ENCODE data around the gene ADIG. TPM values are rescaled to one million over a fixed set of nuclear protein-coding genes. Genes with fewer than 3 reads are reported as not detected.

The ADIG gene
- total and polyA plus RNA-seq, 2 of the 8 experiments (the other 6 are each of a cell fraction or from before 2014, with no cell fraction given) = not detected

- Histone ChIP-seq H3K4me2 (ENCODE audit: insufficient read depth in 1 of 2, low read depth in 2 of 2, low read length in 2 of 2) (no peak overlapping the region), H2AFZ (ENCODE audit: low read length) (no peak overlapping the region), H3K9ac (replicated peaks in 1 of 4; ENCODE audit: extremely low read depth in 1 of 4, low read depth in 3 of 4, low read length in 3 of 4) (no peak overlapping the region), H2BK120ac (replicated peaks; ENCODE audit: low read depth, low read length) (no peak overlapping the region), H4K8ac (ENCODE audit: extremely low read depth, insufficient read depth, low read length) (peak overlapping the region; percentile 41; the same call in 1 of the 2 replicates), H3K27ac (ENCODE audit: low read depth, low read length) (no peak overlapping the region), H4K5ac (ENCODE audit: insufficient read length, low read depth, low read length) (no peak overlapping the region), H3K4me3 (ENCODE audit: extremely low read depth in 1 of 4, insufficient read depth in 2 of 4, low read depth in 3 of 4, low read length in 4 of 4) (no peak overlapping the region), H2AK5ac (ENCODE audit: low read depth, low read length) (no peak overlapping the region), H3K79me1 (ENCODE audit: low read depth, low read length) (no peaks in the 10 kb centered on the region), H2BK15ac (ENCODE audit: low read length) (no peak overlapping the region), H4K91ac (replicated peaks; ENCODE audit: insufficient read length, low read length) (no peak overlapping the region), H3K14ac (ENCODE audit: insufficient read length) (no peak overlapping the region), H3K56ac (replicated peaks; ENCODE audit: insufficient read length, low read depth, low read length) (no peak overlapping the region), H3K4ac (replicated peaks; ENCODE audit: insufficient read length, low read depth, low read length) (no peak overlapping the region), H2BK5ac (ENCODE audit: low read depth, low read length) (no peak overlapping the region), H3K4me1 (replicated peaks in 1 of 4; ENCODE audit: control insufficient read depth in 3 of 4, insufficient read depth in 4 of 4, low read length in 3 of 4) (peaks cover 0 to 4% (median under 1%) of the 10 kb centered on the region in 4 experiments; a peak in 1 of 7 replicates), H2BK20ac (ENCODE audit: low read length) (no peak overlapping the region), H3K36me3 (ENCODE audit: control insufficient read depth in 2 of 4, insufficient read depth in 4 of 4, low read length in 3 of 4) (no peaks in the 10 kb centered on the region), H2BK12ac (ENCODE audit: low read depth, low read length) (no peak overlapping the region), H3K23me2 (ENCODE audit: low read depth, low read length) (peaks cover 8% of the 10 kb centered on the region), H3K79me2 (ENCODE audit: control insufficient read depth in 1 of 2, insufficient read depth in 2 of 2, low read length in 2 of 2) (no peaks in the 10 kb centered on the region), H3K23ac (ENCODE audit: insufficient read length) (no peak overlapping the region), H3K27me3 (replicated peaks in 1 of 4; ENCODE audit: control insufficient read depth in 3 of 4, extremely low read depth in 1 of 4, insufficient read depth in 3 of 4, low read length in 3 of 4) (no peaks in the 10 kb centered on the region), H3K18ac (ENCODE audit: extremely low read depth, low read length) (no peak overlapping the region), H3K9me3 (ENCODE audit: insufficient read depth in 2 of 2, low read depth in 1 of 2, low read length in 1 of 2) (no peaks in the 10 kb centered on the region), H4K20me1 (replicated peaks in 1 of 2; ENCODE audit: control insufficient read depth in 1 of 2, insufficient read depth in 2 of 2, low read length in 2 of 2) (peaks cover 0 to 6% of the 10 kb centered on the region in 2 experiments)
- POLR2A ChIA-PET (ENCODE audit: partially characterized antibody) = no interaction called here
- FAIRE-seq = no peak
- DNase-seq (ENCODE audit: low read depth in 1 of 2, low spot score in 2 of 2) = no peak
- CTCF ChIA-PET (ENCODE audit: partially characterized antibody) = interaction anchor here (0.5 kb wide), 1 partner anchor 229 kb away, joined by 3 read pairs; no protein-coding TSS in a partner anchor
- 88% methylated on average over 10 of the region's 10 CpGs; no CpG with 5 or more reads in 1 of the 2 experiments for WGBS, 2 experiments (ENCODE audit: extremely low coverage in 1 of 2, insufficient coverage in 1 of 2, insufficient read length in 1 of 2, insufficient replicate concordance in 2 of 2, low coverage in 1 of 2, low lambda C conversion rate in 2 of 2, missing lambda C conversion rate in 1 of 2)
- TF ChIP-seq SIRT6 (IDR thresholded peaks at IDR 0.05; ENCODE audit: low read length) (no peak), GTF2F1 (IDR thresholded peaks at IDR 0.05; ENCODE audit: borderline replicate concordance, low read depth, low read length) (no peak), EZH2 (IDR thresholded peaks at IDR 0.05; ENCODE audit: low read depth, low read length, severe bottlenecking) (no peak), BCL11A (IDR thresholded peaks at IDR 0.05; ENCODE audit: low read depth in 2 of 2, low read length in 2 of 2) (no peak), SAP30 (IDR thresholded peaks at IDR 0.05; ENCODE audit: insufficient read depth, insufficient replicate concordance, low read length) (no peak), EP300 (IDR thresholded peaks at IDR 0.05; ENCODE audit: borderline replicate concordance in 1 of 2, low read depth in 2 of 2, low read length in 2 of 2) (no peak), RNF2 (IDR thresholded peaks at IDR 0.05; ENCODE audit: borderline replicate concordance, low read depth, low read length, missing control alignments, poor library complexity, severe bottlenecking) (no peak), KDM4A (IDR thresholded peaks at IDR 0.05; ENCODE audit: low read depth, low read length, severe bottlenecking) (no peak)
These were observed 4.6 kb downstream of the ADIG start for GRCh38 chr20:38585404-38586180.
